IPS-20b (cell line): ENCODE results near the gene TIAM1.

Experiments
- H3K27ac ChIP-seq: one replicate; pipeline ENCODE4 v1.5.1; 2013; ENCODE audit warnings: low read length
- H3K27me3 ChIP-seq: 2 replicates; pipeline ENCODE4 v1.6.1; 2013; ENCODE audit warnings: mild to moderate bottlenecking, low read length, inconsistent platforms; ENCODE audit not compliant: insufficient read depth
- H3K36me3 ChIP-seq: 2 replicates; pipeline ENCODE4 v1.6.1; 2013; ENCODE audit warnings: low read depth, mild to moderate bottlenecking, inconsistent platforms, low read length, moderate library complexity; ENCODE audit not compliant: insufficient read depth
- H3K4me1 ChIP-seq: 2 replicates; pipeline ENCODE4 v1.6.1; 2013; ENCODE audit warnings: mild to moderate bottlenecking, control low read depth, inconsistent platforms, low read length, moderate library complexity; ENCODE audit not compliant: insufficient read depth
- H3K4me3 ChIP-seq: 2 replicates; pipeline ENCODE4 v1.5.1; 2013; ENCODE audit warnings: mild to moderate bottlenecking, low read length, inconsistent platforms
- H3K9ac ChIP-seq: 2 replicates; pipeline ENCODE4 v1.6.1; 2013; ENCODE audit warnings: low read depth, mild to moderate bottlenecking, inconsistent platforms, low read length, moderate library complexity
- H3K9me3 ChIP-seq: 2 replicates; pipeline ENCODE4 v1.6.1; 2013; ENCODE audit warnings: mild to moderate bottlenecking, low read depth, low read length, inconsistent platforms; ENCODE audit not compliant: insufficient read depth

Gene TIAM1

DNA sequence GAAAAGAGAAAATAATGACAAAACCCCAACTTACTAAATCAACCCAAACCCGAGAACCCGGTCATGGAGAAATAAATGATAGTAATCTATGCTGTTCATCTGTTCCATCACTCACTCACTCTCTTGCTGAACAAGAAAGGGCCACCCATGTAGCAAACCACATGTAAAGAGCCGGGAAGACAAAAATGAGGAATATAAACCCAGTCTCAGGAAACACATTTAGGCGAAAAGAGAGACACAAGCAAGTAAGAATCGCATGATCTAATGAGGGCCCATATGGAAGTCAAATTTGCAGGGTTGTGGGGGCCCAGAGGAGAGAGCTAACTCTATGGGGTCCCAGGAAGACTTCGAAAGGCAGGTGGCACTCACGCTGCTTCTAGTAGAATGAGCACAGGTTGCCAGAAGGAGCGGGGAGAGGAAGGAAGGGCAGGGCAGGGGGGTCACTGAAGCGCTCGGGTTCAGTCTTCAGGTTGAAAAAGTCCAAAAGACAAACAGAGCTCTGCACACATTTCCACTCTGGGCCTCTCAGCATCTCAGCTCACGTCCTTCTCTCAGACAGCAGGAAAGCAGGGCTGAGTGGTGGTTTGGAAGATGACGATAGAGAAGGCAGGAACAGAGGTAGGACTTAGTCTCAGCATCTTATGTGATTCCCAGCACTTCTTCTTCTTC is 162.8 kb downstream of the TIAM1 start:
- Histone ChIP-seq H3K4me1 (no peaks in the 10 kb centered on the region), H3K9ac (no peak overlapping the region), H3K4me3 (no peak overlapping the region), H3K27me3 (no peaks in the 10 kb centered on the region), H3K27ac (no peak overlapping the region), H3K9me3 (no peaks in the 10 kb centered on the region), H3K36me3 (no peaks in the 10 kb centered on the region)

DNA sequence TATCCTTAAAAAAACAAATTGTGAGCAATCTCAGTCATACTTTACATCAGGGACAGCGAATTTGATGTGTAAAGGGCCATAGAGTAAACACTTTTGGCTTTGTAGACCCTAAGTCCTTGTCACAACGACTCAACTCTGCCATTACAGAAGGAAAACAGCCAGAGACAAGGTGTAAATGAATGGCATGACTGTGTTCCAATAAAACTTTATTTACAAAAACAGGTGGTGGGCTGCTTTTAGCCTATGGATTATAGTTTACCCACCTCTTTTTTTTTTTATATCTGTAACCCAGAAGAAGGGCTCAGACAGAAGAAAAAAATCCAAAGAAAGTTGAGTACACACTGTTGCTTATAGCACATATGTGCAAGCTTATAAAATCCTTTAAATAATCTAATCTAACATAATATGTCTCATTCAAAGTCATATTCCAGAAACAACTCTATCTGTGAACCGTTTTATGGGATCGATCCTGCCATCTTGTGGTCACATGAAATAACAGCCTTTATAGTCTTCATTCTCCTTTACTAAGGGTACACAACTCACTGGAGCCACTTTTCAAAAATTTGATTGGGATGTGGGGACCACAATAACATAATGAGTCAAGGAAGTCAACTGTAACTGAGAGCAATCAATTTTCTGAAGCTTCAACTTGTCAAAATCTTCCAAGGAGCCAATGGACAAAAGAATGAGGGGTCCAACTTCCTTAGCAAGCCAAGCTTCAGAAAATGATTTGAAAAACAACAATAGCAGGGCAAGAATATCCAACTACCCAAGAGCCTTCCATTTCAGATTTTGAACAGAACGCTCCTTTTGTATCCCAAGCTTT is 163.6 kb downstream of the TIAM1 start:
- H3K9ac ChIP-seq = no peak overlapping the region
- no peaks in the 10 kb centered on the region for H3K36me3 ChIP-seq
- H3K9me3 ChIP-seq = no peaks in the 10 kb centered on the region
- no peak overlapping the region for H3K4me3 ChIP-seq
- H3K27ac ChIP-seq = no peak overlapping the region
- H3K27me3 ChIP-seq = no peaks in the 10 kb centered on the region
- H3K4me1 ChIP-seq = no peaks in the 10 kb centered on the region

DNA sequence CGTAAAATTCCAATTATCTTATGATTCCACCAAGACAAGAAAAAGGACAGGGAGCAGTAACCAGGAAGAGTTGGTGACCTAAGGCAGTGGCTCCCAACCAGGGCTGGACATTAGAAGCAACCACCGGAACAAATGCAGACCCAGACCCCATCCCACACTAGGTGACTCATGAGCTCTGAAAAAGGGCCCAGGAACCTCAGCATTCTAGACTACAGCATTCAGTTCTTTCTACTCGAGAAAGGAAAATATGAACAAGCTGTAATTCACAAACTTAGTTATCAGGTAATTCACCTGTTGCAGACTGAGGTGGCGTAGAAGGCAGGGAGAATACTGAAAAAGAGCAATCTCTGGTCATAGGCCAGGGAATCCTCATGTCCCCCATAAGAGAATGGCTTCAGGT is 167.3 kb downstream of the TIAM1 start:
- Histone ChIP-seq H3K27ac (no peak overlapping the region), H3K4me3 (no peak overlapping the region), H3K4me1 (0 out of 2 replicates have a peak, but pooled peaks cover 7% of the 10 kb centered on the region), H3K36me3 (no peaks in the 10 kb centered on the region), H3K9ac (no peak overlapping the region), H3K9me3 (no peaks in the 10 kb centered on the region), H3K27me3 (no peaks in the 10 kb centered on the region)

DNA sequence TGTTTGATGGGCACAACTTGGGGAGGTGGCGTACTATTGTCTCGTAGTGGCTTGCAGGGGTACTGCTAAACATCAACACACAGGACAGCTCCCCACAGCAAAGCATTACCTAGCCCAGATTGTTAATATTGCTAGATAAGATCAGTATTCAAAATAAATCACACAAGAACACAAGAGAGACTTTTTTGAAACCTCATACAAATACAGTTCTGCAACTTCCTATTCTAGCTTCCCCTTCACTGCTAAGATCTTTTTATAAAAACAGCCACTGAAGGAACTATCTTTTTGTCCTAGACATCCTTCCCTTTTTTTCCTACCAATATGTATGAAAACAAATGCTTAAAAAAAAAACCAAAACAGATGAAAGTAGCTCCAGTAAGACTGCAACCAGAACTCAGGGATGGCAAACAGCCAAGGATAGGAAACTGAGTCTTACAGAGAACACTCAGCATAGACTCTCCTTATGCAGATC is 167.9 kb downstream of the TIAM1 start:
- no peak overlapping the region for H3K27ac ChIP-seq
- H3K9me3 ChIP-seq = no peaks in the 10 kb centered on the region
- H3K9ac ChIP-seq = no peak overlapping the region
- H3K36me3 ChIP-seq = no peaks in the 10 kb centered on the region
- no peak overlapping the region for H3K4me3 ChIP-seq
- H3K4me1 ChIP-seq = 0 out of 2 replicates have a peak, but pooled peaks cover 7% of the 10 kb centered on the region
- H3K27me3 ChIP-seq = no peaks in the 10 kb centered on the region

DNA sequence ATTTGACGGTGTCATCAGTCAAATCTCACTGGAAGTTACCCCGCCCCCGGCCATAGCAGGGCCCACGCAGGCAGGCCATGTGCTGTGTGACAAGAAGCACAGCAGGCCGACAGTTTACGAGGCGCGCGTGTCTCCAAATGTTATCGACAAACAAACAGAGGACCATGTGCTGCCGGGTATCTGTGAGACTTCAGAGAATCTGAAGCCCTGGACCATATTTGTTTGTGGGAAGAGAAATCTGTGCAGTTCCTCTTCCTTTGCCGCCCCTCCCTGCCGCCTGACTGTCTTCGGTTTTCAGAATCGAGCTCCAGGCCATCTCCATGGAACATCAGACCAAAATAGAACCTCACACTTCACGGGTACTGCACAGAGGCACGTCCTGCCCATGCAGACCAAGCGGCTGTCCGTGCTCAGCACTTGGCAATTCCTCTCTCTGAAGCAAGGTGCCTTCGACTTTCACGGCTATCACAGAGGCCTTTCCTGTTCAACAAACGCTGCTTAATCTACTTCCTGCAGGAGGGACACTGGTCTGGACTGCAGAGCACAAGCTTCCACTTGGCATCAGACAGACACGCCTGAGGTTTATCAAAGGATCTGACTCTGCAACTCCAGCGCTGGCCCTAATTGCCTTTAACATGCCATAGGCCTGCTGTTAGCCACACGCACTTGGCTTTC is 170.0 kb downstream of the TIAM1 start:
- no peak overlapping the region for H3K9ac ChIP-seq
- H3K27ac ChIP-seq = no peak overlapping the region
- no peaks in the 10 kb centered on the region for H3K36me3 ChIP-seq
- H3K27me3 ChIP-seq = no peaks in the 10 kb centered on the region
- H3K4me3 ChIP-seq = no peak overlapping the region
- H3K9me3 ChIP-seq = no peaks in the 10 kb centered on the region
- 0 out of 2 replicates have a peak, but pooled peaks cover 7% of the 10 kb centered on the region for H3K4me1 ChIP-seq

DNA sequence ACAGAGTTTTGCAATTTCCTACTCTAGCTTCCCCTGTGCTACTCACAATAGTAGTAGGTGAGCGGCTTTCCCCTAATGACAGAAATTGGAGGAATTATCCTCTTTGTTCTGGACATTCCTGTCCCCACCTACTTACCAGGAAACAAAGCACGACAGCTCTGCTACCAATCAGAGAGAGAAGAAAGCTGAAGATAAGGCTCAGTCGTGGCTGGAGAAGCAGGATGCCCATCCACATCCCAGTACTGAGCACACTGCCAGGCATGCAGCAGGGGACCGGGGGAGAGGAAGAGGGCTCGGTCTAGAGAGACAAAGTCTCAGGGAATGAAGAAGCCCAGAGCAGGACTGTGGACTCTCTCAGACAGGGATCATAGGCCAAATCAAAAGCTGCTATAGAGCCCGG is 171.7 kb downstream of the TIAM1 start:
- Histone ChIP-seq H3K9ac (no peak overlapping the region), H3K4me3 (no peak overlapping the region), H3K36me3 (no peaks in the 10 kb centered on the region), H3K27me3 (no peaks in the 10 kb centered on the region), H3K27ac (no peak overlapping the region), H3K4me1 (0 out of 2 replicates have a peak, but pooled peaks cover 7% of the 10 kb centered on the region), H3K9me3 (no peaks in the 10 kb centered on the region)

DNA sequence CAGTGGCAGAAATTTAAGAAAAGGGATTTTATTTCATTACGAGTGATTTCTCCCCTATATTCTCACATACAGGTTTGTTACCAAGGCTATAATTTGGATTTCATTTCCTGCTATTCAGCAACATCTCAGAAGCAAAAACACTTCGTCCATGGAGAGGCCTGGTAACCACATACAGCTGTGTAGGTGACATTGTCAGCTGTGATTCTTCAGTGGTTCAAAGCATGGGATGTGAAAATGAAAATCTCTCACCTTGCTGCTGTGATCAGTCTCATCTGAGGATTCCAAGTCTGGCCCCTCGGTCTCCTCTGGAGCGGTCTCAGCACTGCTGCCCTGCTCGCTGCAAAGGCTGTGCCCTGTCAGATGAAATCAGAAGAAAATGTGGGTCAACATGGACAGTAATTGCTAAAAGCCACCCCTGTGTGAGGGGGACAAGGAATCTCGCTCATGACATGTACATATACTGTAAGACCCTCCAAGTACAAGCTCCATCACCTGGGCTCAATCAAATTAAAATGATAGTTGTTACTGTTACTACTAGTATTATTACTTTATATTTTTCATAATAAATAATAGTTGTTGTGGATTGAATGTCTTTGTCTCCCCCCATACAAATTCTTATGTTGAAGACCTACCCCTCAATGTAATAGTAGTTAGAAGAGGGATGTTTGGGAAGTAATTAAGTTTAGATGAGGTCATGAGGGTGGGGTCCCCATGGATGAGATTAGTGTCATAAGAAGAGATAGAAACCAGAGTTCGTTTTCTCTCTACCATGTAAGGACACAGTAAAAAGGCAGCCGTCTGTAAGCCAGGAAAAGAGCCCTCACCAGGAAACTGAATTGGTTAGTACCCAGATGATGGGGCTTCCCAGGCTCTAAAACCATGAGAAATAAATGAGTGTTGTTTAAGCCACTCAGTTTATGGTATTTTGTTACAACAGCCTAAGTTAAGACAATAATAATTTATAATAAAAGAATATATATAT is 179.1 kb downstream of the TIAM1 start:
- Histone ChIP-seq H3K27ac (no peak overlapping the region), H3K9me3 (no peaks in the 10 kb centered on the region), H3K4me1 (peaks cover 15% of the 10 kb centered on the region; the same call in 1 of the 2 replicates), H3K9ac (no peak overlapping the region), H3K4me3 (no peak overlapping the region), H3K27me3 (no peaks in the 10 kb centered on the region), H3K36me3 (0 out of 2 replicates have a peak, but pooled peaks cover 6% of the 10 kb centered on the region)

DNA sequence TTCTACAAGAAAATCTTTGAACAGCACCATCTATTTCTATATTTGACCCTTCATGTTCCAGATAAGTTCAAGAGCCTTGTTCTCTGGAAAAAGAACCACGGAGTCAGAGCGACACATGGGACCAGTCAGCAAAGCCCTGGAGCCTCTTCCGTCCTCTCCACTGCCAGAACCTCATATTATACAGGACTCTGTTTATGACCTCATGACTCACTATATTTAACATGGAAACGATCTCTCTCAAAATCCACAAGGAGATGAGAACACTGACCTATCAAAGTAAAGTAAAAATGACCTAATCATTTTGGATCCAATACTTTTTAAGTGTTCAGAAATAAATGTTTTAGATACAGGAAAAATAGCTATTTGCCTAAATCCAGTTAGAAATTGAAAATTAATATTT is 181.2 kb downstream of the TIAM1 start:
- Histone ChIP-seq H3K4me3 (no peak overlapping the region), H3K27ac (no peak overlapping the region), H3K9ac (no peak overlapping the region), H3K27me3 (no peaks in the 10 kb centered on the region), H3K36me3 (0 out of 2 replicates have a peak, but pooled peaks cover 6% of the 10 kb centered on the region), H3K4me1 (peaks cover 35% of the 10 kb centered on the region; the same call in 1 of the 2 replicates), H3K9me3 (no peaks in the 10 kb centered on the region)

DNA sequence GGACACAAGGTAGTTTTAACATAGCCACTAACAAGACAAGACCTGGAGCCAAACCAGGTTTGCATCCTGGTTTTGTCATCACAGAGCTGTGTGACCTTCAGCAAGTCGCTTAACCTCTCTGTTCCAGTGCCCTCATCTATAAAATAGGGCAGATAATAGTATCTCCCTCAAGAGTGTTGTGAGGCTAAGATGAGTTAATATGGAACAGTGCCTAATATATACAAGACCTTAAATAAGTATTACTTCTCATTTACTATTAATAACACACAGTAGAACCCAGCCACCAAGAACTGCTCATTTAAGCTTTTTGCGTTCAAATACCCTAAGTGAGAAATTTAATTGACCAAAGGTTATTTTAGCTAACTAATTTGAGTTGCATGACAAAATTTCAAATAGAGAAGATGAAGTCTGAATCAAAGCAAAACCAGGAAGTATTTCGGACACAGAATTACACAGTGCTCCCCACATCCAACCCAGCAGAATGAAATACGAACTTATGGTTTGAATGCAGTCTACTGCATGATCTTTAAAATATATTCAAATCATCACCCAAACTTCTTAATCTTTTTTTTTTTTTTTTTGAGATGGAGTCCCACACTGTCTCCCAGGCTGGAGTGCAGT is 181.9 kb downstream of the TIAM1 start:
- Histone ChIP-seq H3K4me3 (no peak overlapping the region), H3K9me3 (peaks cover 3% of the 10 kb centered on the region; the same call in 1 of the 2 replicates), H3K36me3 (0 out of 2 replicates have a peak, but pooled peaks cover 6% of the 10 kb centered on the region), H3K27me3 (no peaks in the 10 kb centered on the region), H3K27ac (no peak overlapping the region), H3K4me1 (peaks cover 41% of the 10 kb centered on the region; the same call in 1 of the 2 replicates), H3K9ac (no peak overlapping the region)

DNA sequence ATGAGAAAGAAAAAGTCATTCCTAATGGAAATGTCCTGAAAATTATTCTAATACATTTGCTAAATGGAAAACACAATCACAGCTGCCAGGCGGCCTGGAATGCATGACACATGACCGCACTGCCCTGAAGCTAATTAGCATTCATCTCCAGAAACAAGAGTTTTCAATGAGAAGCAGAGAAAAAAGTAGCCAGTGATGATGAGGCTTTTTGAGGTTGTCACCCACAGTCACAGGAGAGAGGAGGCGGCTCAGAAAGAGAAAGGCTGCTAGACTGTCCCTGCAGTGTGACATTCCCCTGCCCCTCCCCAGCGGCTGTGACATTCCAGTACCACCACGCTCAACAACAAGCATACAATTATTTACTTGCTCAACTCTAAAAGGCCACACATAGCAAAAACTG is 182.9 kb downstream of the TIAM1 start:
- peaks cover 41% of the 10 kb centered on the region; the same call in 1 of the 2 replicates for H3K4me1 ChIP-seq
- H3K4me3 ChIP-seq = peak overlapping the region; percentile 65; the same call in 1 of the 2 replicates
- H3K9ac ChIP-seq = peak overlapping the region; percentile 33; the same call in 1 of the 2 replicates
- H3K36me3 ChIP-seq = 0 out of 2 replicates have a peak, but pooled peaks cover 6% of the 10 kb centered on the region
- H3K27ac ChIP-seq = no peak overlapping the region
- H3K27me3 ChIP-seq = no peaks in the 10 kb centered on the region
- peaks cover 14% of the 10 kb centered on the region; the same call in 1 of the 2 replicates for H3K9me3 ChIP-seq
